HG02981 (cell line): ENCODE data around the gene PPY.
"Not testable (repeated sequence)": the region's sequence is repeated elsewhere in the genome, so short reads cannot be mapped to it uniquely, and the experiment has no call there.

Source experiments
- ATAC-seq: cut with Tn5 transposase; IDR thresholded peaks from one replicate; pipeline ENCODE4 v1.9.1; 2021; ENCODE audit warnings: mild to moderate bottlenecking, moderate library complexity; ENCODE audit not compliant: unreplicated experiment

Gene PPY

GRCh38 chr17:43907425-43907981, 34.8 kb downstream of the PPY start, which contains the start of gene MPP2:
MPP2 (minus strand) TSS chr17:43907536; CDS start chr17:43904460, 3,076 bp downstream.
- ATAC-seq = no peak

GRCh38 chr17:43906951-43907424, 35.3 kb downstream of the PPY start:
- no peak for ATAC-seq

- ATAC-seq = no peak
These were observed 36.1 kb downstream of the PPY start for GRCh38 chr17:43905985-43906852.

GRCh38 chr17:43905400-43905984, 36.8 kb downstream of the PPY start:
- ATAC-seq = no peak

- ATAC-seq = no peak
These were observed 40.3 kb downstream of the PPY start for GRCh38 chr17:43901861-43902589.

- ATAC-seq = no peak
These were observed 41.2 kb downstream of the PPY start for GRCh38 chr17:43900858-43901754.

- peak; percentile 80 for ATAC-seq
These were observed 42.0 kb downstream of the PPY start for GRCh38 chr17:43900183-43900857.

GRCh38 chr17:43898446-43898845, 43.8 kb downstream of the PPY start:
- ATAC-seq = no peak

- no peak for ATAC-seq
These were observed 44.4 kb downstream of the PPY start for GRCh38 chr17:43897831-43898230.

GRCh38 chr17:43894494-43894893, 47.8 kb downstream of the PPY start:
- ATAC-seq = not testable (repeated sequence)

GRCh38 chr17:43892647-43892952, 49.7 kb downstream of the PPY start:
- ATAC-seq = no peak

- no peak for ATAC-seq
These were observed 50.2 kb downstream of the PPY start for GRCh38 chr17:43891851-43892646.
